Astrocyte of the hippocampus (primary cell): ENCODE data around the gene PGAM2.

ENCODE experiments used
- DNase-seq: peaks from one replicate; pipeline ENCODE4 v3.0.0; 2011; ENCODE audit warnings: low read depth, low spot score

Gene PGAM2

GRCh38 chr7:44085546-44085945, 20.2 kb upstream of the PGAM2 start:
- DNase-seq, result no peak

GRCh38 chr7:44084701-44085100, 19.3 kb upstream of the PGAM2 start:
- DNase-seq, result peak; percentile 46

GRCh38 chr7:44083796-44084195, 18.4 kb upstream of the PGAM2 start:
- DNase-seq, result no peak

- peak; percentile 99 for DNase-seq
These were observed 17.3 kb upstream of the PGAM2 start for GRCh38 chr7:44082541-44083207.

- DNase-seq, result no peak
These were observed 15.9 kb upstream of the PGAM2 start for GRCh38 chr7:44081266-44081748.

- no peak for DNase-seq
These were observed 15.4 kb upstream of the PGAM2 start for GRCh38 chr7:44080686-44081265.

GRCh38 chr7:44080118-44080517, 14.8 kb upstream of the PGAM2 start:
- no peak for DNase-seq

- DNase-seq, result no peak
These were observed 14.1 kb upstream of the PGAM2 start for GRCh38 chr7:44079331-44080021.

- no peak for DNase-seq
These were observed 13.2 kb upstream of the PGAM2 start for GRCh38 chr7:44078521-44078920.

GRCh38 chr7:44077681-44078091, 12.3 kb upstream of the PGAM2 start:
- DNase-seq, result no peak

GRCh38 chr7:44077061-44077460, 11.7 kb upstream of the PGAM2 start:
- no peak for DNase-seq

- no peak for DNase-seq
These were observed 10.9 kb upstream of the PGAM2 start for GRCh38 chr7:44076101-44076895.

GRCh38 chr7:44075296-44076075, 10.1 kb upstream of the PGAM2 start:
- no peak for DNase-seq

- DNase-seq, result no peak
These were observed 9.0 kb upstream of the PGAM2 start for GRCh38 chr7:44074349-44074695.

- DNase-seq, result peak; percentile 43
These were observed 8.4 kb upstream of the PGAM2 start for GRCh38 chr7:44073664-44074348.

- DNase-seq, result peak; percentile 94
These were observed 7.2 kb upstream of the PGAM2 start for GRCh38 chr7:44072364-44073231.

GRCh38 chr7:44071726-44072363, 6.5 kb upstream of the PGAM2 start:
- DNase-seq, result no peak

- no peak for DNase-seq
These were observed 2.7 kb upstream of the PGAM2 start for GRCh38 chr7:44068054-44068453.
